RWPE2 (cell line): ENCODE results near the gene SLC30A3.

Source experiments
- ATAC-seq: fragments of 200-7000 bp; cut with Tn5 transposase; 3 replicates; pipeline ENCODE4 v1.9.1; 2021; ENCODE audit warnings: low read depth
- DNase-seq: peaks from one replicate; pipeline ENCODE4 v3.0.0-alpha.2; 2020; ENCODE audit warnings: low spot score
- H3K27ac ChIP-seq: fragments of 450-650 bp; 2 replicates; pipeline ENCODE4 v1.5.1; 2017; ENCODE audit warnings: mild to moderate bottlenecking; ENCODE audit not compliant: poor library complexity, severe bottlenecking
- H3K27me3 ChIP-seq: fragments of 250-450 bp; sonication (Bioruptor Pico); 2 replicates; pipeline ENCODE4 v1.5.1; 2021; ENCODE audit warnings: mild to moderate bottlenecking, moderate library complexity; ENCODE audit not compliant: insufficient read depth, poor library complexity, severe bottlenecking
- H3K36me3 ChIP-seq: fragments of 250-450 bp; sonication (Bioruptor Pico); 2 replicates; pipeline ENCODE4 v1.5.1; 2020; ENCODE audit warnings: low read depth, mild to moderate bottlenecking, moderate library complexity
- H3K4me1 ChIP-seq: fragments of 250-450 bp; sonication (Bioruptor Pico); 2 replicates; pipeline ENCODE4 v1.5.1; 2021; ENCODE audit warnings: mild to moderate bottlenecking, moderate library complexity; ENCODE audit not compliant: insufficient read depth, poor library complexity, severe bottlenecking
- H3K4me3 ChIP-seq: fragments of 250-450 bp; sonication (Bioruptor Pico); 2 replicates; pipeline ENCODE4 v1.5.1; 2021; ENCODE audit warnings: mild to moderate bottlenecking, moderate library complexity; ENCODE audit not compliant: severe bottlenecking
- H3K9me3 ChIP-seq: fragments of 250-450 bp; sonication (Bioruptor Pico); 2 replicates; pipeline ENCODE4 v1.5.1; 2021; ENCODE audit warnings: mild to moderate bottlenecking, moderate library complexity; ENCODE audit not compliant: severe bottlenecking
- TF ChIP-seq, protein P1 (sequence below): fragments of 450-650 bp; IDR thresholded peaks from one replicate; pipeline ENCODE4 v1.5.1; 2017; ENCODE audit warnings: mild to moderate bottlenecking, moderate library complexity; ENCODE audit not compliant: poor library complexity, severe bottlenecking

The SLC30A3 gene

DNA sequence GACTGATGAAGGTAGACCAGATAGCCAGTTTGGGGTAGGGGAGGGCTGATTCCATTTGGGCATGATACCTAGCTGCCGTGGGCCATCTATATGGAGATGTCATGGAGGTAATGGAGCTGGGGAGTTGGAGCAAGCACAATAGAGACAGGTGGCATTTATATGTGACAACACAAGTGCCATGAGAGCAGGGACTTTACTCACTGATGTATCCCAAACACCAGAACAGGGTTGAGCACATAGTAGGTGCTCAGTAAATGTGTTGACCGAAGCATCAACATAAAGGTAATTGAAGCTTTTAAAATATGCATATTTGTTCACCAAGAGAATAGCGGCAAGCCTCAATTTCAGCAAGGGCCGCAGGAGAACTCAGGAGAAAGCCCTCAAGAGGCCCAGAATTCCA, 15.0 kb downstream of the SLC30A3 start:
- no peaks in the 10 kb centered on the region for H3K4me1 ChIP-seq
- no peaks in the 10 kb centered on the region for H3K9me3 ChIP-seq
- TF ChIP-seq, protein P1, sequence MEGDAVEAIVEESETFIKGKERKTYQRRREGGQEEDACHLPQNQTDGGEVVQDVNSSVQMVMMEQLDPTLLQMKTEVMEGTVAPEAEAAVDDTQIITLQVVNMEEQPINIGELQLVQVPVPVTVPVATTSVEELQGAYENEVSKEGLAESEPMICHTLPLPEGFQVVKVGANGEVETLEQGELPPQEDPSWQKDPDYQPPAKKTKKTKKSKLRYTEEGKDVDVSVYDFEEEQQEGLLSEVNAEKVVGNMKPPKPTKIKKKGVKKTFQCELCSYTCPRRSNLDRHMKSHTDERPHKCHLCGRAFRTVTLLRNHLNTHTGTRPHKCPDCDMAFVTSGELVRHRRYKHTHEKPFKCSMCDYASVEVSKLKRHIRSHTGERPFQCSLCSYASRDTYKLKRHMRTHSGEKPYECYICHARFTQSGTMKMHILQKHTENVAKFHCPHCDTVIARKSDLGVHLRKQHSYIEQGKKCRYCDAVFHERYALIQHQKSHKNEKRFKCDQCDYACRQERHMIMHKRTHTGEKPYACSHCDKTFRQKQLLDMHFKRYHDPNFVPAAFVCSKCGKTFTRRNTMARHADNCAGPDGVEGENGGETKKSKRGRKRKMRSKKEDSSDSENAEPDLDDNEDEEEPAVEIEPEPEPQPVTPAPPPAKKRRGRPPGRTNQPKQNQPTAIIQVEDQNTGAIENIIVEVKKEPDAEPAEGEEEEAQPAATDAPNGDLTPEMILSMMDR = no peak
- H3K27ac ChIP-seq = no peak overlapping the region
- no peak for DNase-seq
- no peak for ATAC-seq
- no peak overlapping the region for H3K4me3 ChIP-seq
- peaks cover 13% of the 10 kb centered on the region for H3K36me3 ChIP-seq
- no peaks in the 10 kb centered on the region for H3K27me3 ChIP-seq

DNA sequence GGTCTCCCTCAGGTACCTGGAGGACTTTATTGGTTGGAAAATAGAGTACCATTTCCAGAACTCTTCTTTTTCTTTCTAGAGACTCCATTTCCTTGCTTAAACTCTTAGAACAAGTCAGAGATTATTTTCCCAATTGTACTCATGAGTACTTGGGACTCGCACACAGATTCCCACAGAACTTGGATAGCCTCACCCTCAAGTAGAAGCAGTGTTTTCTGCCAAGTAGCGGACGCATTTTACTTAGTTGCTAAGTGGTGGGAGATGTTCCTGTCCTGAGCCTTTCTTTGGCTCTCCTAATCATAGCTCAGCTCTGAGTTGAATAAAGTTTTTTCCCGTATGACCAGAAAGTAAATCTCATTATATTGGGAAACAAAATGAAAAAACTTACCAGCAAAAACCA, 17.2 kb downstream of the SLC30A3 start:
- DNase-seq (no peak), ATAC-seq (no peak)
- TF ChIP-seq, protein P1 = no peak
- no peaks in the 10 kb centered on the region for H3K9me3 ChIP-seq
- H3K36me3 ChIP-seq = peaks cover 33% of the 10 kb centered on the region
- no peaks in the 10 kb centered on the region for H3K4me1 ChIP-seq
- H3K27ac ChIP-seq = no peak overlapping the region
- H3K4me3 ChIP-seq = no peak overlapping the region
- H3K27me3 ChIP-seq = no peaks in the 10 kb centered on the region

DNA sequence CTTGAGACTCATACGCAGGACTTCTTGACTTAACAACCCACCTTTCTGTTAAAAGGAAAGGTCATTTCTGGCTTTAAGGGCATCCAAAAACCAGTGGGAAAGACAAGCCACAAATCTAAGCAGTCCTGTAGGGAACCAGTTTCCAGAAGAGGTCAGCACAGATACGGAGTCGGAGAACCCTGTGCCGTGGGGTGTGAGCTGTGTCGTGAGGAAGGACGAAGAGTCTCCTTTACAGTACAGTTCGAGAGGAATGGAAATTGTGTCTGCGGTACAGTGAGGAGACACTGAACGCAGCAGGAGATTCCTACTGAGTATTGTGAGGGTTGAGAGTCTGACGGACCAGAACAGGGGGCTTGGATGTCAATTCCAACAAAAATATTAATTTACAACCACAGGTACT, 17.7 kb downstream of the SLC30A3 start:
- Histone ChIP-seq H3K4me3 (no peak overlapping the region), H3K9me3 (no peaks in the 10 kb centered on the region), H3K4me1 (no peaks in the 10 kb centered on the region), H3K36me3 (peaks cover 38% of the 10 kb centered on the region), H3K27me3 (no peaks in the 10 kb centered on the region), H3K27ac (no peak overlapping the region)
- TF ChIP-seq, protein P1 = no peak
- ATAC-seq = no peak
- no peak for DNase-seq

DNA sequence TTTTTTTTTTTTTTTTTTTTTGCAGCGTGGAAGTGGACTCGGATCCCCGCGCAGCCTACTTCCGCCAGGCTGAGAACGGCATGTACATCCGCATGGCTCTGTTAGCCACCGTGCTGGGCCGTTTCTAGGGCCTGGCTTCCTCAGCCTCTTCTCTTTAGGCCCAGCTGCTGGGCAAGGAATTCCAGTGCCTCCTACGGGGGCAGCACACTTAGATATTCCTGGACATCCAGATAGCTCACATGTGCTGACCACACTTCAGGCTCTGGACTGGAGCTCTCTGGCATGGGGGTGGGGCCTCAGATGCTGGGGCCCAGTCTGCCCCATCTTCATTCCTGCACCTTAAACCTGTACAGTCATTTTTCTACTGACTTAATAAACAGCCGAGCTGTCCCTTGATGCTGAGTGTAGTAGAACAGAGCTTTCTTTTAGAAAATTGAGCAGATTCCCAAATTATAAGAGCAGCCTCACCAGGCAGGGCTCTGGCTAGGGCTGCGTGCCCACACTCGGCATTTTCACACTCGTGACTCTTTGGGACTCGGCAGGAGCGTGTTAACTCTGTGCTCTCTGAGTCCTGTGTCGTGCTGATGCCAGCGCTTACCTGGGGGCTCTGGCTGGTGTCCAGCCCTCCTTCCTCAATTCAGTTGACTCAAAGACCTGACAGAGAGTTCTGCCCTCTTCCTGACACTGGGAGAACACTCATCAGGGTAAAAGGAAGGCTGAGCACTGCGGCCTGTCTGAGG, 19.3 kb downstream of the SLC30A3 start:
- H3K9me3 ChIP-seq = no peaks in the 10 kb centered on the region
- H3K27ac ChIP-seq = no peak overlapping the region
- TF ChIP-seq, protein P1 = no peak
- ATAC-seq (no peak), DNase-seq (no peak)
- H3K36me3 ChIP-seq = peaks cover 53% of the 10 kb centered on the region
- H3K27me3 ChIP-seq = no peaks in the 10 kb centered on the region
- H3K4me1 ChIP-seq = no peaks in the 10 kb centered on the region
- H3K4me3 ChIP-seq = no peak overlapping the region

DNA sequence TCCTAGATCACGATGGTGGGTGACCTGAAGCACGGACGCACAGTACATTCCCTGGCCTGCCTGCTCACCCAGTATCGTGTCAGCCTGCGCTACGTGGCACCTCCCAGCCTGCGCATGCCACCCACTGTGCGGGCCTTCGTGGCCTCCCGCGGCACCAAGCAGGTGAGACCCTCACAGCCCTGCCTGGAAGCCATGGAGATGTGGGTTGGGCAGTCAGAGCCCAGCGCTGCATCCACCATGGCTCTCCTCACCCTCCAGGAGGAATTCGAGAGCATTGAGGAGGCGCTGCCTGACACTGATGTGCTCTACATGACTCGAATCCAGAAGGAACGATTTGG, 20.3 kb downstream of the SLC30A3 start:
- Histone ChIP-seq H3K36me3 (peaks cover 63% of the 10 kb centered on the region), H3K4me3 (no peak overlapping the region), H3K4me1 (no peaks in the 10 kb centered on the region), H3K27ac (no peak overlapping the region), H3K27me3 (no peaks in the 10 kb centered on the region), H3K9me3 (no peaks in the 10 kb centered on the region)
- ATAC-seq = no peak
- TF ChIP-seq, protein P1 = no peak
- no peak for DNase-seq
